Endothelial cell of umbilical vein (primary cell): Measurements from ENCODE around the gene GLRA2. TPM values are rescaled to one million over a fixed set of nuclear protein-coding genes. Genes with fewer than 3 reads are reported as not detected.

ENCODE experiments used
- BruUV-seq: library from RNA; stranded (reverse); fragments of 400-500 nt; replicated peaks from 2 replicates; lab custom pipeline; 2021; lab: Mats Ljungman, UMichigan
- CTCF ChIA-PET: fragments of 300-600, 350-600 bp; sonication (Branson Sonifier 250); formaldehyde crosslinking; loops from one replicate; lab custom pipeline; 2021; ENCODE audit warnings: antibody characterized with exemption, inconsistent platforms; lab: Charles Lee
- POLR2A ChIA-PET: fragments of 300-600, 350-600 bp; sonication (Branson Sonifier 250); formaldehyde crosslinking; loops from one replicate; lab custom pipeline; 2021; ENCODE audit warnings: antibody characterized with exemption, inconsistent platforms; lab: Charles Lee
- DNase-seq: peaks from one replicate; pipeline ENCODE4 v3.0.0-alpha.2; 2011; ENCODE audit warnings: low read depth, low spot score
- FAIRE-seq: peaks from 2 replicates; lab custom pipeline; 2011; peaks lifted over from hg19 to GRCh38; lab: Jason Lieb, UNC
- H2AFZ ChIP-seq: 2 replicates; pipeline ENCODE4 v1.6.0; 2012; ENCODE audit warnings: low read depth, low read length, control low read depth, inconsistent platforms
- H3K27ac ChIP-seq: 2 replicates; pipeline ENCODE4 v1.5.1; 2011; ENCODE audit warnings: low read depth, mild to moderate bottlenecking, control low read depth, low read length, moderate library complexity; ENCODE audit not compliant: insufficient read depth
- H3K27me3 ChIP-seq, 2 experiments: 2 replicates each; pipeline versions ENCODE4 v1.6.0 to v1.6.1; 2011; ENCODE audit warnings: low read length in 2 of 2, mixed read lengths in 1 of 2; ENCODE audit not compliant: control insufficient read depth in 2 of 2, insufficient read depth in 2 of 2
- H3K36me3 ChIP-seq, 2 experiments: 2 replicates in 1 of 2; 3 replicates in 1 of 2; pipeline ENCODE4 v1.5.1; 2011; ENCODE audit warnings: low read length in 2 of 2, mild to moderate bottlenecking in 1 of 2, moderate library complexity in 1 of 2; ENCODE audit not compliant: control insufficient read depth in 2 of 2, insufficient read depth in 2 of 2; ENCODE audit errors: extremely low read depth in 1 of 2
- H3K4me1 ChIP-seq: 3 replicates; pipeline ENCODE4 v1.5.1; 2011; ENCODE audit warnings: mild to moderate bottlenecking, low read length; ENCODE audit not compliant: control insufficient read depth, insufficient read depth; ENCODE audit errors: extremely low read depth
- H3K4me2 ChIP-seq: 2 replicates; pipeline ENCODE4 v1.6.1; 2011; ENCODE audit warnings: low read length, control low read depth, mixed read lengths; ENCODE audit not compliant: insufficient read depth
- H3K4me3 ChIP-seq, 3 experiments: fragments of 200-600 bp in 1 of 3; sonication (generic), shearing (Covaris generic) in 1 of 3; replicated peaks in 1 of 3; 2 replicates each; pipeline ENCODE4 v1.5.1; 2011 to 2016; ENCODE audit warnings: control low read depth in 3 of 3, low read length in 3 of 3, mild to moderate bottlenecking in 2 of 3, inconsistent platforms in 1 of 3, low read depth in 1 of 3, moderate library complexity in 1 of 3; ENCODE audit not compliant: insufficient read depth in 1 of 3
- H3K79me2 ChIP-seq: 2 replicates; pipeline ENCODE4 v1.6.0; 2012; ENCODE audit warnings: low read length, inconsistent platforms; ENCODE audit not compliant: control insufficient read depth, insufficient read depth
- H3K9ac ChIP-seq: replicated peaks from 2 replicates; pipeline ENCODE3; 2011; ENCODE audit warnings: low read length, control low read depth; ENCODE audit not compliant: insufficient read depth; ENCODE audit errors: extremely low read depth
- H3K9me1 ChIP-seq: replicated peaks from 3 replicates; pipeline ENCODE4 v1.6.0; 2011; ENCODE audit warnings: mild to moderate bottlenecking, low read length; ENCODE audit not compliant: control insufficient read depth, insufficient read depth; ENCODE audit errors: extremely low read depth
- H3K9me3 ChIP-seq: replicated peaks from 2 replicates; pipeline ENCODE4 v1.5.1; 2012; ENCODE audit warnings: low read length, inconsistent platforms; ENCODE audit not compliant: control insufficient read depth, insufficient read depth
- H4K20me1 ChIP-seq: replicated peaks from 2 replicates; pipeline ENCODE3; 2011; ENCODE audit warnings: mild to moderate bottlenecking, low read length; ENCODE audit not compliant: control insufficient read depth, insufficient read depth; ENCODE audit errors: extremely low read depth
- CTCF ChIP-seq, 2 donors: IDR thresholded peaks; 1 replicate in 1 of 2; 2 replicates in 1 of 2; pipeline ENCODE4 v1.5.1; 2011; ENCODE audit warnings: low read length in 2 of 2, mild to moderate bottlenecking in 2 of 2, moderate library complexity in 2 of 2, control low read depth in 1 of 2, inconsistent platforms in 1 of 2, low read depth in 1 of 2; ENCODE audit not compliant: insufficient read depth in 1 of 2; ENCODE audit errors: extremely low read depth in 1 of 2
- EZH2 ChIP-seq: IDR thresholded peaks from 2 replicates; pipeline ENCODE4 v1.6.1; 2012; ENCODE audit warnings: borderline replicate concordance, low read depth, mild to moderate bottlenecking, moderate library complexity, low read length, inconsistent platforms; ENCODE audit not compliant: severe bottlenecking
- FOS ChIP-seq: IDR thresholded peaks from 2 replicates; pipeline ENCODE4 v1.6.1; 2011; ENCODE audit warnings: mild to moderate bottlenecking, low read length, moderate library complexity, borderline replicate concordance; ENCODE audit not compliant: insufficient read depth
- GATA2 ChIP-seq: IDR thresholded peaks from 2 replicates; pipeline ENCODE4 v1.7.0; 2011; ENCODE audit warnings: low read depth, mild to moderate bottlenecking, moderate library complexity, mixed read lengths, low read length; ENCODE audit not compliant: insufficient read length, insufficient read depth
- JUN ChIP-seq: IDR thresholded peaks from 2 replicates; pipeline ENCODE4 v1.6.1; 2011; ENCODE audit warnings: borderline replicate concordance, low read depth; ENCODE audit not compliant: insufficient read length, insufficient read depth
- MAX ChIP-seq: IDR thresholded peaks from 2 replicates; pipeline ENCODE4 v1.6.1; 2011; ENCODE audit not compliant: insufficient read depth, insufficient read length
- MYC ChIP-seq: IDR thresholded peaks from one replicate; pipeline ENCODE4 v1.6.1; 2011; ENCODE audit warnings: mild to moderate bottlenecking, low read depth, low read length
- POLR2A ChIP-seq: IDR thresholded peaks from 2 replicates; pipeline ENCODE4 v1.6.1; 2012; ENCODE audit warnings: low read depth, mild to moderate bottlenecking, control low read depth, low read length
- POLR2AphosphoS5 ChIP-seq: IDR thresholded peaks from 2 replicates; pipeline ENCODE4 v1.6.1; 2012; ENCODE audit warnings: low read depth, mild to moderate bottlenecking, control low read depth, low read length, moderate library complexity; ENCODE audit not compliant: insufficient read depth
- dilution Hi-C: fragments of 300-500 bp; cut with MboI; formaldehyde crosslinking; loops from one replicate; pipeline ENCODE4 v1.15.0; 2019; ENCODE audit warnings: low sequenced_read_pairs; ENCODE audit not compliant: extremely low pct_ligation_motif_present
- intact Hi-C: fragments of 100-400 bp; cut with micrococcal nuclease; formaldehyde crosslinking; loops from one replicate; pipeline ENCODE4 v1.10.0; 2022
- polyA plus RNA-seq, 4 experiments: library from polyadenylated mRNA; depleted of rRNA in 3 of 4; stranded (reverse) in 3 of 4; unstranded in 1 of 4; fragments of >200 nt; gene quantifications; 2 replicates each; pipeline versions ENCODE4 v1.2.1 to v1.2.3, GENCODE V29; 2011 to 2012; ENCODE audit warnings: missing spikeins in 1 of 4
- total RNA-seq: library from RNA; stranded (reverse); gene quantifications from 2 replicates; pipeline ENCODE4 v1.2.3, GENCODE V29; 2021

Gene GLRA2
- total and polyA plus RNA-seq, 2 donors (not counting 3 experiments of a cell fraction or from before 2014, with no cell fraction given) = not detected

GRCh38 chrX:14616301-14616700 lies 87.0 kb downstream of the GLRA2 start:
- Histone ChIP-seq H3K36me3 (no peaks in the 10 kb centered on the region), H3K4me1 (no peaks in the 10 kb centered on the region), H3K9me1 (no peaks in the 10 kb centered on the region), H3K9ac (no peak overlapping the region), H3K27ac (no peak overlapping the region), H3K4me3 (no peak overlapping the region), H3K27me3 (no peaks in the 10 kb centered on the region), H3K4me2 (no peak overlapping the region), H4K20me1 (no peaks in the 10 kb centered on the region), H3K79me2 (no peaks in the 10 kb centered on the region), H2AFZ (no peak overlapping the region), H3K9me3 (no peaks in the 10 kb centered on the region)
- dilution Hi-C loops = no loop called here
- BruUV-seq = no TSS peak
- intact Hi-C loops = no loop called here
- ChIA-PET CTCF (no interaction called here), POLR2A (no interaction called here)
- no peak for FAIRE-seq
- DNase-seq = no peak
- TF ChIP-seq FOS (no peak), JUN (no peak), MAX (no peak), GATA2 (no peak), POLR2AphosphoS5 (no peak), POLR2A (no peak), MYC (no peak), CTCF (IDR thresholded peaks at IDR 0.05; ENCODE audit: extremely low read depth in 1 of 2, insufficient read depth in 1 of 2, low read depth in 1 of 2, low read length in 2 of 2) (no peak), EZH2 (no peak)
